ENCODE results near the gene ITPR2. TPM values are rescaled to one million over a fixed set of nuclear protein-coding genes. Genes with fewer than 3 reads are reported as not detected.
"Not testable (repeated sequence)": the region's sequence is repeated elsewhere in the genome, so short reads cannot be mapped to it uniquely, and the experiment has no call there.

ITPR2 gene
- total RNA-seq, 1 donor, result 19.2 TPM

DNA sequence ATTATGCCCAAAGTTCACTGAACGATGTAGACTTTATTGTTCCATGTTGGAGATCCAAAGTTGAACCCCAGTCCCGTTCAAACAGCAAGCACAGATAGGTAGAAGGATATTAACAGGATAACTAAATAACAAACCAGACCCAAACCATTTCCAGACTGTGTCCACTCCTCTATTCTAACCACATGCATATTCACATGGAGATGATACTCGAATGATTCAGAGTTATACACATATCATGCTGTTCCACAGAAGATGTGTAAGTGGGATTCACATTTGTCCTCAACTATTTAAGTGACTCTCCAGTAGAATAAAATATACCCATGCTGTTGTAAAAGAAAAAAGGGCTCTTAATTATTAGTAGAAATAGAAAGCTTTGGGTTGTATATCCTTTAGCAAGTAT lies 185.9 kb downstream of the ITPR2 start:
- Histone ChIP-seq H3K27ac (ENCODE audit: low read depth, low read length) (peak overlapping the region; percentile 27), H3K36me3 (ENCODE audit: insufficient read depth, low read length) (no peaks in the 10 kb centered on the region), H3K4me2 (ENCODE audit: insufficient read depth, low read length) (no peak overlapping the region), H2AFZ (ENCODE audit: low read length) (no peak overlapping the region), H3K4me1 (ENCODE audit: insufficient read depth, low read length) (peaks cover 26% of the 10 kb centered on the region), H4K20me1 (ENCODE audit: insufficient read depth, low read length) (no peaks in the 10 kb centered on the region), H3K79me2 (ENCODE audit: insufficient read depth, low read length) (no peaks in the 10 kb centered on the region), H3K27me3 (ENCODE audit: insufficient read depth, low read length) (no peaks in the 10 kb centered on the region), H3K9me3 (ENCODE audit: low read depth, low read length) (no peaks in the 10 kb centered on the region), H3K4me3 (ENCODE audit: insufficient read depth, low read length) (no peak overlapping the region)
- peak; percentile 56 for DNase-seq (ENCODE audit: insufficient read length, low spot score, missing footprints)
- TF ChIP-seq, protein P1, sequence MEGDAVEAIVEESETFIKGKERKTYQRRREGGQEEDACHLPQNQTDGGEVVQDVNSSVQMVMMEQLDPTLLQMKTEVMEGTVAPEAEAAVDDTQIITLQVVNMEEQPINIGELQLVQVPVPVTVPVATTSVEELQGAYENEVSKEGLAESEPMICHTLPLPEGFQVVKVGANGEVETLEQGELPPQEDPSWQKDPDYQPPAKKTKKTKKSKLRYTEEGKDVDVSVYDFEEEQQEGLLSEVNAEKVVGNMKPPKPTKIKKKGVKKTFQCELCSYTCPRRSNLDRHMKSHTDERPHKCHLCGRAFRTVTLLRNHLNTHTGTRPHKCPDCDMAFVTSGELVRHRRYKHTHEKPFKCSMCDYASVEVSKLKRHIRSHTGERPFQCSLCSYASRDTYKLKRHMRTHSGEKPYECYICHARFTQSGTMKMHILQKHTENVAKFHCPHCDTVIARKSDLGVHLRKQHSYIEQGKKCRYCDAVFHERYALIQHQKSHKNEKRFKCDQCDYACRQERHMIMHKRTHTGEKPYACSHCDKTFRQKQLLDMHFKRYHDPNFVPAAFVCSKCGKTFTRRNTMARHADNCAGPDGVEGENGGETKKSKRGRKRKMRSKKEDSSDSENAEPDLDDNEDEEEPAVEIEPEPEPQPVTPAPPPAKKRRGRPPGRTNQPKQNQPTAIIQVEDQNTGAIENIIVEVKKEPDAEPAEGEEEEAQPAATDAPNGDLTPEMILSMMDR (IDR thresholded peaks at IDR 0.05; ENCODE audit: extremely low read depth, low read depth, low read length), result no peak

DNA sequence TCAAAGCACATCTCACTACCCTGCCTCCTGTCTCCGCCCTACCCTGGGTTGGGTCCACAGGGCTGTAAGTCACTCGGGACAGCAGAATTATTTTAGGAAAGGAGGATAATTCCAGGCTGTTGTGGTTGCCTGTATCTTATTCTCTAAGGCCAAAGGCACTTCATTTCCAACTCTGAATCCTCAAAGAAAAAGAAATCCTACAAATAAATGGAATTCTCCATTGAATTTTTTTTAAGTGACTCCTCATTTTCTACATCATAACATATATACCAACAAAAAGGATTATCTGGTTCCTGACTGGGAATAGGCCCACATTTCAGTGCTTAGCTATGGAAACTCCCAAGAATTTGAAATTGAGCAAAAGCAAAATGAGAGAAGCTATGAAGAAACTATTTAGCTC lies 186.4 kb downstream of the ITPR2 start:
- TF ChIP-seq, protein P1 (IDR thresholded peaks at IDR 0.05; ENCODE audit: extremely low read depth, low read depth, low read length), result no peak
- Histone ChIP-seq H3K9me3 (ENCODE audit: low read depth, low read length) (no peaks in the 10 kb centered on the region), H3K4me2 (ENCODE audit: insufficient read depth, low read length) (no peak overlapping the region), H2AFZ (ENCODE audit: low read length) (no peak overlapping the region), H3K4me1 (ENCODE audit: insufficient read depth, low read length) (peaks cover 26% of the 10 kb centered on the region), H3K27ac (ENCODE audit: low read depth, low read length) (peak overlapping the region; percentile 27), H3K79me2 (ENCODE audit: insufficient read depth, low read length) (no peaks in the 10 kb centered on the region), H3K36me3 (ENCODE audit: insufficient read depth, low read length) (no peaks in the 10 kb centered on the region), H3K4me3 (ENCODE audit: insufficient read depth, low read length) (no peak overlapping the region), H4K20me1 (ENCODE audit: insufficient read depth, low read length) (no peaks in the 10 kb centered on the region), H3K27me3 (ENCODE audit: insufficient read depth, low read length) (no peaks in the 10 kb centered on the region)
- no peak for DNase-seq (ENCODE audit: insufficient read length, low spot score, missing footprints)

DNA sequence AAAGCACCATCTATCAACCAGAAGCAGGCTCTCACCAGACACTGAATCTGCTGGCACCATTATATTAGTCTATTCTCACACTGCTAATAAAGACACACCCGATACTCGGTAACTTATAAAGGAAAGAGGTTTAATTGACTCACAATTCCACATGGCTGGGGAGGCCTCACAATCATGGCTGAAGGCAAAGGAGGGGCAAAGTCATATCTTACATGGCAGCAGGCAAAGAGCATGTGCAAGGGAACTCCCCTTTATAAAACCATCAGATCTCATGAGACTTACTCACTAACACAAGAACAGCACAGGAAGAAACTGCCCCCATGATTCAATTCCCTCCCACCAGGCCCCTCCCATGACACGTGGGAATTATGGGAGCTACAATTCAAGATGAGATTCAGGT lies 188.6 kb downstream of the ITPR2 start:
- H4K20me1 ChIP-seq (ENCODE audit: insufficient read depth, low read length); H3K27me3 ChIP-seq (ENCODE audit: insufficient read depth, low read length); H3K79me2 ChIP-seq (ENCODE audit: insufficient read depth, low read length); H3K4me3 ChIP-seq (ENCODE audit: insufficient read depth, low read length); H3K27ac ChIP-seq (ENCODE audit: low read depth, low read length); H3K4me2 ChIP-seq (ENCODE audit: insufficient read depth, low read length); H3K36me3 ChIP-seq (ENCODE audit: insufficient read depth, low read length); H3K9me3 ChIP-seq (ENCODE audit: low read depth, low read length); DNase-seq (ENCODE audit: insufficient read length, low spot score, missing footprints); H2AFZ ChIP-seq (ENCODE audit: low read length): not testable (repeated sequence)
- H3K4me1 ChIP-seq (ENCODE audit: insufficient read depth, low read length), result peaks cover 26% of the 10 kb centered on the region

DNA sequence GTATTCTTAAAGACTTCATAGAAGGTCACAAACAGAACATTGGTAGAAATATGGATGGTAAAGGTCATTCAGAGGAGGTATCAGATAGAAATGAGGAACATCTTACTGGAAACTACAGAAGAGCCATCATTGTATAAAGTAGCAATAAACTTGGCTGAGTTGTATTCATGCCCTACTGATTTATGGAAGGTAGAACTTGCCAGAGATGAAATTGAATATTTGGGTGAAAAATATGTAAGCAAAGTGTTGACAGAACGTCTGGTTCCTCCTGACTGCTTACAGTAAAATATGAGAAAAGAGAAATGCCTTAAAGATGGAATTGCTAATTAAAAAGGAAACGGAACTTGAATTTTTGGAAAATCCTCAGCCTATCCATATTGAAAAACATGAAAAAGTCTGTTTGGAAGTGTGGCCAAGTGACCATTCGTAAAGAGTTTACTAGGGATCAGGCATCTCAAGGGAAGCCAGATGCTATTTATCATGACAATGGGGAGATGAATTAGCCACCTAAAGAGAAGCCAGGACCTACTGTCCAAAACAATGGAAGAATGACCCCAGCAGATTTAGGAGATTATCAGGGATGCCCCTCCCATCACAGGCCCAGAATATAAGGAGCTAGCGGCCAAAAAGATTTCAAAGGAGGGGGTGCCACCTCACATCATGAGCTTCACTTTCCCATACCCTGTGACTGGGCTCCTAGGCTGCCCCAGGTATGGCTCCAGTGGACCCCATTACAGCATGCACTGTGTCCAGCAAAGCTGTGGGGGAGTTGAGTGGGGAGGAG lies 189.3 kb downstream of the ITPR2 start:
- TF ChIP-seq, protein P1 (IDR thresholded peaks at IDR 0.05; ENCODE audit: extremely low read depth, low read depth, low read length), result no peak
- no peak overlapping the region for H3K27ac ChIP-seq (ENCODE audit: low read depth, low read length)
- no peaks in the 10 kb centered on the region for H3K9me3 ChIP-seq (ENCODE audit: low read depth, low read length)
- no peaks in the 10 kb centered on the region for H3K27me3 ChIP-seq (ENCODE audit: insufficient read depth, low read length)
- H3K79me2 ChIP-seq (ENCODE audit: insufficient read depth, low read length), result no peaks in the 10 kb centered on the region
- no peak for DNase-seq (ENCODE audit: insufficient read length, low spot score, missing footprints)
- no peaks in the 10 kb centered on the region for H3K36me3 ChIP-seq (ENCODE audit: insufficient read depth, low read length)
- no peak overlapping the region for H2AFZ ChIP-seq (ENCODE audit: low read length)
- H4K20me1 ChIP-seq (ENCODE audit: insufficient read depth, low read length), result no peaks in the 10 kb centered on the region
- H3K4me2 ChIP-seq (ENCODE audit: insufficient read depth, low read length), result no peak overlapping the region
- H3K4me1 ChIP-seq (ENCODE audit: insufficient read depth, low read length), result peaks cover 22% of the 10 kb centered on the region
- H3K4me3 ChIP-seq (ENCODE audit: insufficient read depth, low read length), result no peak overlapping the region
